ENCODE measurements around the gene CMBL.

DNA sequence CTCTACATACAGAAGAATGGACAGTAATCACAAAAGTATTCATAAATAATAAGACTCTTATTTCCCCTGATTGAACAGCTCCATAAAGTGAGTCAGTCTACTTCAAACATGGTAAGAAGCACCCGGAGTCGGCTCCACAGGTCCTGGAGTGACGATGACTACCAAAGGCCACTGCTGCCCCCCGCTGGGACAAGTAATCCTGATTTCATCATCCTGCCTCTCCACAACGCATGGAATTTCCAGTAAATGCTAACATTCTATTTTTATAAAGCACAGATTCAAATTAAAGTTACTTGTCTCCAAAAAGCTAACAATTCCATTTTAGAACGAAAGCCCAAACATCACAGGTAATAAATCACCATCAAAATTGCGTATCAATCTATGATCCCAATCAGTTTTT, 74.2 kb downstream of the CMBL start:
- TF ChIP-seq, protein P1, sequence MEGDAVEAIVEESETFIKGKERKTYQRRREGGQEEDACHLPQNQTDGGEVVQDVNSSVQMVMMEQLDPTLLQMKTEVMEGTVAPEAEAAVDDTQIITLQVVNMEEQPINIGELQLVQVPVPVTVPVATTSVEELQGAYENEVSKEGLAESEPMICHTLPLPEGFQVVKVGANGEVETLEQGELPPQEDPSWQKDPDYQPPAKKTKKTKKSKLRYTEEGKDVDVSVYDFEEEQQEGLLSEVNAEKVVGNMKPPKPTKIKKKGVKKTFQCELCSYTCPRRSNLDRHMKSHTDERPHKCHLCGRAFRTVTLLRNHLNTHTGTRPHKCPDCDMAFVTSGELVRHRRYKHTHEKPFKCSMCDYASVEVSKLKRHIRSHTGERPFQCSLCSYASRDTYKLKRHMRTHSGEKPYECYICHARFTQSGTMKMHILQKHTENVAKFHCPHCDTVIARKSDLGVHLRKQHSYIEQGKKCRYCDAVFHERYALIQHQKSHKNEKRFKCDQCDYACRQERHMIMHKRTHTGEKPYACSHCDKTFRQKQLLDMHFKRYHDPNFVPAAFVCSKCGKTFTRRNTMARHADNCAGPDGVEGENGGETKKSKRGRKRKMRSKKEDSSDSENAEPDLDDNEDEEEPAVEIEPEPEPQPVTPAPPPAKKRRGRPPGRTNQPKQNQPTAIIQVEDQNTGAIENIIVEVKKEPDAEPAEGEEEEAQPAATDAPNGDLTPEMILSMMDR (IDR thresholded peaks at IDR 0.05) = no peak
- TF ChIP-seq POLR2A (IDR thresholded peaks at IDR 0.05) = no peak
